Ureter (tissue), 1 donor: ENCODE measurements around the gene FPGT. TPM values are rescaled to one million over a fixed set of nuclear protein-coding genes. Genes with fewer than 3 reads are reported as not detected.
A peak's percentile ranks its signal among the peaks of the same experiment; 100 is the strongest.
"Not testable (repeated sequence)": the region's sequence is repeated elsewhere in the genome, so short reads cannot be mapped to it uniquely, and the experiment has no call there.

Experiments
- DNase-seq: peaks from one replicate; pipeline ENCODE4 v3.0.0-alpha.2; 2020; ENCODE audit warnings: low spot score
- total RNA-seq: library from RNA; stranded (reverse); gene quantifications from one replicate; pipeline ENCODE4 v1.2.4, GENCODE V29; 2023
- donor health status: DM: yes; HTN: yes; CAD: no.

The FPGT gene
- 27.6 TPM for total RNA-seq

GRCh38 chr1:74197657-74198552 lies at the start of gene FPGT, which contains the start of gene LRRIQ3:
TSS of gene FPGT (plus strand) at chr1:74198242. CDS start at chr1:74198279, 37 bp downstream.
TSS of gene LRRIQ3 (minus strand) at chr1:74198176. CDS start at chr1:74183684, 14,492 bp downstream.
- peak; percentile 96 for DNase-seq

GRCh38 chr1:74160046-74160445 lies 38.0 kb upstream of the FPGT start:
- no peak for DNase-seq

- DNase-seq: no peak
These were observed 36.5 kb upstream of the FPGT start for GRCh38 chr1:74161497-74161896.

GRCh38 chr1:74162333-74162732 lies 35.7 kb upstream of the FPGT start:
- DNase-seq: no peak

- not testable (repeated sequence) for DNase-seq
These were observed 23.6 kb upstream of the FPGT start for GRCh38 chr1:74174423-74174822.

GRCh38 chr1:74180490-74180889 lies 17.6 kb upstream of the FPGT start:
- no peak for DNase-seq

- no peak for DNase-seq
These were observed 4.1 kb upstream of the FPGT start for GRCh38 chr1:74193908-74194307.

GRCh38 chr1:74195339-74195738 lies 2.7 kb upstream of the FPGT start:
- no peak for DNase-seq

- DNase-seq: no peak
These were observed 787 bp upstream of the FPGT start for GRCh38 chr1:74197255-74197654.

- DNase-seq: no peak
These were observed 1.5 kb downstream of the FPGT start for GRCh38 chr1:74199504-74199903.

- DNase-seq: no peak
These were observed 7.2 kb downstream of the FPGT start for GRCh38 chr1:74205266-74205665.

GRCh38 chr1:74215229-74215628 lies 17.2 kb downstream of the FPGT start:
- DNase-seq: no peak

- no peak for DNase-seq
These were observed 24.7 kb downstream of the FPGT start for GRCh38 chr1:74222701-74223100.

GRCh38 chr1:74223453-74223852 lies 25.4 kb downstream of the FPGT start:
- no peak for DNase-seq

- DNase-seq: no peak
These were observed 37.1 kb downstream of the FPGT start, which contains the start of gene TNNI3K for GRCh38 chr1:74235153-74235552. TSS of gene TNNI3K (plus strand) at chr1:74235387. CDS start at chr1:74235452, 65 bp downstream.

- no peak for DNase-seq
These were observed 38.4 kb downstream of the FPGT start for GRCh38 chr1:74236440-74236839.

- DNase-seq: no peak
These were observed 39.0 kb downstream of the FPGT start for GRCh38 chr1:74237035-74237434.

- DNase-seq: no peak
These were observed 39.7 kb downstream of the FPGT start for GRCh38 chr1:74237787-74238186.

GRCh38 chr1:74245168-74245772 lies 47.2 kb downstream of the FPGT start:
- no peak for DNase-seq

GRCh38 chr1:74246315-74246714 lies 48.3 kb downstream of the FPGT start:
- DNase-seq: no peak

GRCh38 chr1:74247881-74248528 lies 50.0 kb downstream of the FPGT start:
- no peak for DNase-seq

GRCh38 chr1:74253243-74253824 lies 55.3 kb downstream of the FPGT start:
- not testable (repeated sequence) for DNase-seq
